ENCODE results near the gene ZNFX1. TPM values are rescaled to one million over a fixed set of nuclear protein-coding genes. Genes with fewer than 3 reads are reported as not detected.

Gene ZNFX1
- total RNA-seq, 1 experiment from 2014 or later: 11.0 TPM

DNA sequence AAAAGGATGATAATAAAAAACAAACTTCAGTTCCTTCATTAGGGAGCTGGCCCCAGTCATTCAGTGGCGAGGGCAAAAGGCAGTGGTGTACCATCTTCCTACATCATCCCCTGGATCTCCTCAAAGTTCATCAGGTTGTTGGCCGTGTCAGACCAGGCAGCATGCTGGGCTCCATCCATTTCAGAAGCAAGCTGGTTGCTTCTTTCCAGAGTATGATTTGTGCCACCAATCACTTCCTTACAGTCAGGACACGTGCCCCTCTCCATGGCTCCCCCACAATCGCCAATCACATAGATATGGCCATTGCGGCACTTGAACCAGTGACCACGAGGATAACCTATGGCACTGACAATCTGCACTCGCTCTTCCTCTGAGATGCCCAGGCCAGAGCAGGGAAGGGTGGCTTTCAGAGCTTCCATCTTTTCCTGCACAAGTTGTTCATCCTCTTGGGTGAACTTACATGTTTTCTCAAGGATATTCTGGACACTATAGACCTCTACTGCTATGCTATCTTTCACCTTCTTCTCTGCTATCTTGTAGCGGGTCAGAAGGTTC is 30.6 kb downstream of the ZNFX1 start:
- Mint-ChIP-seq H3K9me3 (no peaks in the 10 kb centered on the region), H3K36me3 (peaks cover 52% of the 10 kb centered on the region), H3K27ac (peak overlapping the region; percentile 76), H3K4me3 (no peak overlapping the region), H3K27me3 (ENCODE audit: low read depth) (no peaks in the 10 kb centered on the region), H3K4me1 (no peaks in the 10 kb centered on the region)
- DNase-seq (ENCODE audit: low spot score): no peak
- TF ChIP-seq JUN (CRISPR knock-in tag; IDR thresholded peaks at IDR 0.05) (no peak), FOXJ3 (CRISPR knock-in tag; IDR thresholded peaks at IDR 0.05; ENCODE audit: borderline replicate concordance) (no peak), RELA (CRISPR knock-in tag; IDR thresholded peaks at IDR 0.05; ENCODE audit: borderline replicate concordance) (no peak), CREB1 (CRISPR knock-in tag; IDR thresholded peaks at IDR 0.05) (no peak), FOXK1 (CRISPR knock-in tag; IDR thresholded peaks at IDR 0.05) (no peak), ATF1 (CRISPR knock-in tag; IDR thresholded peaks at IDR 0.05) (no peak), IRF2 (CRISPR knock-in tag; IDR thresholded peaks at IDR 0.05; ENCODE audit: borderline replicate concordance, low read depth) (no peak), ELF4 (CRISPR knock-in tag; IDR thresholded peaks at IDR 0.05; ENCODE audit: low read depth) (no peak), EMX1 (CRISPR knock-in tag; IDR thresholded peaks at IDR 0.05) (no peak)
- TF ChIP-seq, protein P1, sequence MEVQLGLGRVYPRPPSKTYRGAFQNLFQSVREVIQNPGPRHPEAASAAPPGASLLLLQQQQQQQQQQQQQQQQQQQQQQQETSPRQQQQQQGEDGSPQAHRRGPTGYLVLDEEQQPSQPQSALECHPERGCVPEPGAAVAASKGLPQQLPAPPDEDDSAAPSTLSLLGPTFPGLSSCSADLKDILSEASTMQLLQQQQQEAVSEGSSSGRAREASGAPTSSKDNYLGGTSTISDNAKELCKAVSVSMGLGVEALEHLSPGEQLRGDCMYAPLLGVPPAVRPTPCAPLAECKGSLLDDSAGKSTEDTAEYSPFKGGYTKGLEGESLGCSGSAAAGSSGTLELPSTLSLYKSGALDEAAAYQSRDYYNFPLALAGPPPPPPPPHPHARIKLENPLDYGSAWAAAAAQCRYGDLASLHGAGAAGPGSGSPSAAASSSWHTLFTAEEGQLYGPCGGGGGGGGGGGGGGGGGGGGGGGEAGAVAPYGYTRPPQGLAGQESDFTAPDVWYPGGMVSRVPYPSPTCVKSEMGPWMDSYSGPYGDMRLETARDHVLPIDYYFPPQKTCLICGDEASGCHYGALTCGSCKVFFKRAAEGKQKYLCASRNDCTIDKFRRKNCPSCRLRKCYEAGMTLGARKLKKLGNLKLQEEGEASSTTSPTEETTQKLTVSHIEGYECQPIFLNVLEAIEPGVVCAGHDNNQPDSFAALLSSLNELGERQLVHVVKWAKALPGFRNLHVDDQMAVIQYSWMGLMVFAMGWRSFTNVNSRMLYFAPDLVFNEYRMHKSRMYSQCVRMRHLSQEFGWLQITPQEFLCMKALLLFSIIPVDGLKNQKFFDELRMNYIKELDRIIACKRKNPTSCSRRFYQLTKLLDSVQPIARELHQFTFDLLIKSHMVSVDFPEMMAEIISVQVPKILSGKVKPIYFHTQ (CRISPR knock-in tag; IDR thresholded peaks at IDR 0.05): no peak
- TF ChIP-seq, protein P2, sequence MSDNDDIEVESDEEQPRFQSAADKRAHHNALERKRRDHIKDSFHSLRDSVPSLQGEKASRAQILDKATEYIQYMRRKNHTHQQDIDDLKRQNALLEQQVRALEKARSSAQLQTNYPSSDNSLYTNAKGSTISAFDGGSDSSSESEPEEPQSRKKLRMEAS (CRISPR knock-in tag; IDR thresholded peaks at IDR 0.05): no peak
- TF ChIP-seq, protein P3, sequence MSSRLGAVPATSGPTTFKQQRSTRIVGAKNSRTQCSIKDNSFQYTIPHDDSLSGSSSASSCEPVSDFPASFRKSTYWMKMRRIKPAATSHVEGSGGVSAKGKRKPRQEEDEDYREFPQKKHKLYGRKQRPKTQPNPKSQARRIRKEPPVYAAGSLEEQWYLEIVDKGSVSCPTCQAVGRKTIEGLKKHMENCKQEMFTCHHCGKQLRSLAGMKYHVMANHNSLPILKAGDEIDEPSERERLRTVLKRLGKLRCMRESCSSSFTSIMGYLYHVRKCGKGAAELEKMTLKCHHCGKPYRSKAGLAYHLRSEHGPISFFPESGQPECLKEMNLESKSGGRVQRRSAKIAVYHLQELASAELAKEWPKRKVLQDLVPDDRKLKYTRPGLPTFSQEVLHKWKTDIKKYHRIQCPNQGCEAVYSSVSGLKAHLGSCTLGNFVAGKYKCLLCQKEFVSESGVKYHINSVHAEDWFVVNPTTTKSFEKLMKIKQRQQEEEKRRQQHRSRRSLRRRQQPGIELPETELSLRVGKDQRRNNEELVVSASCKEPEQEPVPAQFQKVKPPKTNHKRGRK (CRISPR knock-in tag; IDR thresholded peaks at IDR 0.05; ENCODE audit: borderline replicate concordance): no peak
- CTCF ChIA-PET: interaction anchor here (0.9 to 3.6 kb wide), 9 partner anchors 19 to 293 kb away, joined by 3 to 47 read pairs (median 3); no protein-coding TSS in a partner anchor
- POLR2A ChIA-PET: no interaction called here
- ATAC-seq: no peak

DNA sequence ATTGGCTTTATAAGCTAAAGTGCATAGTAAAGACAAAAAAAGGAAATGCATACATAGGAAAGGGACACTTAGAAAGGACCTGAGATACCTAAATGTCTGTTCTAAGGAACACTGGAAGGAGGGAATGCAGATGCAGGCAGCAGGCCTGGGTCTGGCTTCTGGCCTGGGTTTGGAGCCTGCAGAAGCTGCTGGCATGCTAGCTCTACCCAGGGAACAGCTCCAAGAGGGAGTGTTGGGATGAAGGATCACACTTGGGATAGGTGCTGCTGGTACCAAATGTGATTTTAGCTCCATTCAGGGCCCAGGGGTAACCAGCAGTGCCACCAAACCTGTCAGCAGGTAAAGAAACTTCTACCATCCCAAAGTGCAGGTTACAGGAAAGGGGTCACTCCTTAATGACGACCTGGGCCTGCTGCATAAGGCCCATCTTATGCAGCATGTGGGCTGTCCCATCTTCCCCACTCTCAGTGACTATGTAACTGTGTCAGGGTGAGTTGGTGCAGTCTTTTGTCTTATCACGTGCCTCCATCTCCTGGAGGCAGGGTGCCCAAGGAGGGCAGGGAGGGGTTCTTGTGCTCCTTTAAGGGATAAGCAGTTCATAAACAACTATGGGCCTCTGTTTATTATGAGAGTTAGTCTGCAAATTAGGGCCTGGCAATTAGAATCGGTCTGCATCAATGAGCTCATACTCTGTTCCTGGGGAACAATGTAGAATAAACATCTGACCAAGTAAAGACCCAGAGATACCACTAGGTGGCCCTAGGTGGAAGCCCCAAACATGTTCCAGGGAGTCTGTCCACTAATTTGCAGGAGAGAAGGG is 31.7 kb downstream of the ZNFX1 start:
- Mint-ChIP-seq H3K4me3 (no peak overlapping the region), H3K9me3 (no peaks in the 10 kb centered on the region), H3K27me3 (ENCODE audit: low read depth) (no peaks in the 10 kb centered on the region), H3K27ac (peak overlapping the region; percentile 87), H3K36me3 (peaks cover 55% of the 10 kb centered on the region), H3K4me1 (no peaks in the 10 kb centered on the region)
- ATAC-seq (peak; percentile 93), DNase-seq (ENCODE audit: low spot score) (no peak)
- ChIA-PET POLR2A (interaction anchor here (0.6 to 0.9 kb wide), 3 partner anchors 9 to 14 kb away, joined by 4 to 5 read pairs (median 5); no protein-coding TSS in a partner anchor), CTCF (interaction anchor here (0.5 to 3.6 kb wide), 28 partner anchors 9 to 297 kb away, joined by 3 to 47 read pairs (median 3); partner anchors contain the start of gene DDX27)
- TF ChIP-seq, protein P4, sequence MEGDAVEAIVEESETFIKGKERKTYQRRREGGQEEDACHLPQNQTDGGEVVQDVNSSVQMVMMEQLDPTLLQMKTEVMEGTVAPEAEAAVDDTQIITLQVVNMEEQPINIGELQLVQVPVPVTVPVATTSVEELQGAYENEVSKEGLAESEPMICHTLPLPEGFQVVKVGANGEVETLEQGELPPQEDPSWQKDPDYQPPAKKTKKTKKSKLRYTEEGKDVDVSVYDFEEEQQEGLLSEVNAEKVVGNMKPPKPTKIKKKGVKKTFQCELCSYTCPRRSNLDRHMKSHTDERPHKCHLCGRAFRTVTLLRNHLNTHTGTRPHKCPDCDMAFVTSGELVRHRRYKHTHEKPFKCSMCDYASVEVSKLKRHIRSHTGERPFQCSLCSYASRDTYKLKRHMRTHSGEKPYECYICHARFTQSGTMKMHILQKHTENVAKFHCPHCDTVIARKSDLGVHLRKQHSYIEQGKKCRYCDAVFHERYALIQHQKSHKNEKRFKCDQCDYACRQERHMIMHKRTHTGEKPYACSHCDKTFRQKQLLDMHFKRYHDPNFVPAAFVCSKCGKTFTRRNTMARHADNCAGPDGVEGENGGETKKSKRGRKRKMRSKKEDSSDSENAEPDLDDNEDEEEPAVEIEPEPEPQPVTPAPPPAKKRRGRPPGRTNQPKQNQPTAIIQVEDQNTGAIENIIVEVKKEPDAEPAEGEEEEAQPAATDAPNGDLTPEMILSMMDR (IDR thresholded peaks at IDR 0.05): peak; percentile 76
- TF ChIP-seq, protein P5, sequence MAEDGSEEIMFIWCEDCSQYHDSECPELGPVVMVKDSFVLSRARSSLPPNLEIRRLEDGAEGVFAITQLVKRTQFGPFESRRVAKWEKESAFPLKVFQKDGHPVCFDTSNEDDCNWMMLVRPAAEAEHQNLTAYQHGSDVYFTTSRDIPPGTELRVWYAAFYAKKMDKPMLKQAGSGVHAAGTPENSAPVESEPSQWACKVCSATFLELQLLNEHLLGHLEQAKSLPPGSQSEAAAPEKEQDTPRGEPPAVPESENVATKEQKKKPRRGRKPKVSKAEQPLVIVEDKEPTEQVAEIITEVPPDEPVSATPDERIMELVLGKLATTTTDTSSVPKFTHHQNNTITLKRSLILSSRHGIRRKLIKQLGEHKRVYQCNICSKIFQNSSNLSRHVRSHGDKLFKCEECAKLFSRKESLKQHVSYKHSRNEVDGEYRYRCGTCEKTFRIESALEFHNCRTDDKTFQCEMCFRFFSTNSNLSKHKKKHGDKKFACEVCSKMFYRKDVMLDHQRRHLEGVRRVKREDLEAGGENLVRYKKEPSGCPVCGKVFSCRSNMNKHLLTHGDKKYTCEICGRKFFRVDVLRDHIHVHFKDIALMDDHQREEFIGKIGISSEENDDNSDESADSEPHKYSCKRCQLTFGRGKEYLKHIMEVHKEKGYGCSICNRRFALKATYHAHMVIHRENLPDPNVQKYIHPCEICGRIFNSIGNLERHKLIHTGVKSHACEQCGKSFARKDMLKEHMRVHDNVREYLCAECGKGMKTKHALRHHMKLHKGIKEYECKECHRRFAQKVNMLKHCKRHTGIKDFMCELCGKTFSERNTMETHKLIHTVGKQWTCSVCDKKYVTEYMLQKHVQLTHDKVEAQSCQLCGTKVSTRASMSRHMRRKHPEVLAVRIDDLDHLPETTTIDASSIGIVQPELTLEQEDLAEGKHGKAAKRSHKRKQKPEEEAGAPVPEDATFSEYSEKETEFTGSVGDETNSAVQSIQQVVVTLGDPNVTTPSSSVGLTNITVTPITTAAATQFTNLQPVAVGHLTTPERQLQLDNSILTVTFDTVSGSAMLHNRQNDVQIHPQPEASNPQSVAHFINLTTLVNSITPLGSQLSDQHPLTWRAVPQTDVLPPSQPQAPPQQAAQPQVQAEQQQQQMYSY (CRISPR knock-in tag; IDR thresholded peaks at IDR 0.05): no peak
- no peak for TF ChIP-seq ZNF138 (CRISPR knock-in tag; conservative IDR thresholded peaks at IDR 0.05)

All from WTC11 (cell line).